Measurements from ENCODE around the gene PIGU. TPM values are rescaled to one million over a fixed set of nuclear protein-coding genes. Genes with fewer than 3 reads are reported as not detected.
"Not testable (repeated sequence)": the region's sequence is repeated elsewhere in the genome, so short reads cannot be mapped to it uniquely, and the experiment has no call there.

Gene PIGU
- total RNA-seq, 1 donor from 2014 or later = 3.8 TPM

- ATAC-seq = no peak
These were observed 13.5 kb downstream of the PIGU start for GRCh38 chr20:34663213-34663943.

GRCh38 chr20:34661811-34662210, 15.1 kb downstream of the PIGU start:
- ATAC-seq; DNase-seq (ENCODE audit: low spot score): not testable (repeated sequence)

More at GRCh38 chr20:34663213-34663943, 13.5 kb downstream of the PIGU start:
- DNase-seq (ENCODE audit: low spot score) = no peak

- not testable (repeated sequence) for ATAC-seq; DNase-seq (ENCODE audit: low spot score)
These were observed 18.2 kb downstream of the PIGU start for GRCh38 chr20:34658654-34659053.

GRCh38 chr20:34654207-34654744, 22.6 kb downstream of the PIGU start:
- ATAC-seq (peak; percentile 18), DNase-seq (ENCODE audit: low spot score) (no peak)

- DNase-seq (ENCODE audit: low spot score) = no peak
- ATAC-seq = no peak
These were observed 25.7 kb downstream of the PIGU start for GRCh38 chr20:34651200-34651599.

GRCh38 chr20:34647737-34648136, 29.2 kb downstream of the PIGU start:
- no peak for DNase-seq (ENCODE audit: low spot score)
- ATAC-seq = no peak

GRCh38 chr20:34644951-34645350, 31.9 kb downstream of the PIGU start:
- no peak for DNase-seq (ENCODE audit: low spot score)
- no peak for ATAC-seq

GRCh38 chr20:34644345-34644744, 32.5 kb downstream of the PIGU start:
- no peak for ATAC-seq
- DNase-seq (ENCODE audit: low spot score) = no peak

GRCh38 chr20:34643928-34644327, 33.0 kb downstream of the PIGU start:
- ATAC-seq (no peak), DNase-seq (ENCODE audit: low spot score) (no peak)

- ATAC-seq = no peak
- no peak for DNase-seq (ENCODE audit: low spot score)
These were observed 34.9 kb downstream of the PIGU start for GRCh38 chr20:34642009-34642408.

- ATAC-seq (no peak), DNase-seq (ENCODE audit: low spot score) (no peak)
These were observed 37.1 kb downstream of the PIGU start for GRCh38 chr20:34639755-34640222.

- no peak for ATAC-seq
- DNase-seq (ENCODE audit: low spot score) = no peak
These were observed 38.4 kb downstream of the PIGU start for GRCh38 chr20:34638532-34638931.

- ATAC-seq = no peak
These were observed 38.9 kb downstream of the PIGU start for GRCh38 chr20:34638039-34638292.

GRCh38 chr20:34637245-34638038, 39.5 kb downstream of the PIGU start:
- ATAC-seq (peak; percentile 79), DNase-seq (ENCODE audit: low spot score) (no peak)

More at GRCh38 chr20:34638039-34638292, 38.9 kb downstream of the PIGU start:
- DNase-seq (ENCODE audit: low spot score) = no peak

GRCh38 chr20:34636648-34637047, 40.2 kb downstream of the PIGU start:
- DNase-seq (ENCODE audit: low spot score) = no peak
- peak; percentile 57 for ATAC-seq

- ATAC-seq (peak; percentile 72), DNase-seq (ENCODE audit: low spot score) (no peak)
These were observed 42.5 kb downstream of the PIGU start for GRCh38 chr20:34634392-34634791.

- no peak for DNase-seq (ENCODE audit: low spot score)
These were observed 43.9 kb downstream of the PIGU start for GRCh38 chr20:34632870-34633452.

GRCh38 chr20:34629904-34630303, 47.0 kb downstream of the PIGU start:
- no peak for DNase-seq (ENCODE audit: low spot score)
- no peak for ATAC-seq

More at GRCh38 chr20:34632870-34633452, 43.9 kb downstream of the PIGU start:
- no peak for ATAC-seq

- no peak for DNase-seq (ENCODE audit: low spot score)
- no peak for ATAC-seq
These were observed 47.5 kb downstream of the PIGU start for GRCh38 chr20:34629342-34629741.

- no peak for ATAC-seq
- DNase-seq (ENCODE audit: low spot score) = no peak
These were observed 48.9 kb downstream of the PIGU start for GRCh38 chr20:34628026-34628425.

GRCh38 chr20:34627458-34627857, 49.4 kb downstream of the PIGU start:
- DNase-seq (ENCODE audit: low spot score) (no peak), ATAC-seq (no peak)

- ATAC-seq (no peak), DNase-seq (ENCODE audit: low spot score) (no peak)
These were observed 49.9 kb downstream of the PIGU start for GRCh38 chr20:34626992-34627391.
